HG02678 (cell line): ENCODE data around the gene ARHGAP6.

Experiments
- ATAC-seq: cut with Tn5 transposase; IDR thresholded peaks from one replicate; pipeline ENCODE4 v1.9.1; 2021; ENCODE audit warnings: mild to moderate bottlenecking, moderate library complexity; ENCODE audit not compliant: unreplicated experiment

ARHGAP6 gene

DNA sequence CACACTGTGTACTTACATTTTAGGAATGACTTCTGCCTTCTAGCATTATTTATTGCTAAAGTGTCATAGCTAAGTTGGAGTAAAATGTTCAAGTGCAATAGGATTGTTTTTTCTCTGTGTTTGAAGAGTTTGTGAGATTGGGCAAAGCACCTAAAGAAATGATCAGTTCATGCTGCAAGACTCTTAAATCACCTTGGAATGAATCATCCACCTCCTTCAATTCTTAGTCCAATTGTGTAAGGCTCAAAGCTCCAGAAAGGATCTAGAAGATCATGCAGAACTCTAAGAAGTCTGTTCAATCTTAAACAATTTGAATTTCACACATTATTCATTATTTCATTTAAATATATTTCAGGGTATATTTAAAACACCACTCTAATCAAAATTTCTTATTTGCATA, 235.4 kb downstream of the ARHGAP6 start:
- no peak for ATAC-seq

DNA sequence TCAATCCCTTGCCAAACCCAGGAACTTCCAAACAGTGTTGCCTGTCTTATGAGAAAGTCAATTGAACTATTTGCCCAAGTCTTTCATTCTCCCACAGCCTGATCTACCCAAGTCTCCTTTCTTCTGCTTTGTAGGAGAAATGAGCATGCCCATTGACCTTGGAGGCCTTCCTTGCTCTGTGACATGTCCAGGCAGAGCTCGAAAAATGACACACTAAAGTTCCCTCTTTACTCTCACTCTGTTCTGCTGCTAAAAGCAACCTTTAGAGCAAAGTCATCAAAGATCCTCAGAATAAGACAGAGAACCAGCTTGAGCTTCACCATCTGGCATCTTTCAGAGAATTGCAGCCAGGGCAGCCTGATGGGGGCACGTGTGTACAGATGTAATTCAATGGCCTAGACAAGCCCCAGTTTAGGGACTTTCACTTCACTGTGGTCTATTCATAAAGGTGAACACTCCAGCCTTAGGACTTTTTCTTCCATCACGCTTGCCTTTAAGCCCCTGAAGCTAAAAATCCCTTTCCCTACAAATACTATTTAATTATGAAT, 236.1 kb downstream of the ARHGAP6 start:
- ATAC-seq, result no peak

DNA sequence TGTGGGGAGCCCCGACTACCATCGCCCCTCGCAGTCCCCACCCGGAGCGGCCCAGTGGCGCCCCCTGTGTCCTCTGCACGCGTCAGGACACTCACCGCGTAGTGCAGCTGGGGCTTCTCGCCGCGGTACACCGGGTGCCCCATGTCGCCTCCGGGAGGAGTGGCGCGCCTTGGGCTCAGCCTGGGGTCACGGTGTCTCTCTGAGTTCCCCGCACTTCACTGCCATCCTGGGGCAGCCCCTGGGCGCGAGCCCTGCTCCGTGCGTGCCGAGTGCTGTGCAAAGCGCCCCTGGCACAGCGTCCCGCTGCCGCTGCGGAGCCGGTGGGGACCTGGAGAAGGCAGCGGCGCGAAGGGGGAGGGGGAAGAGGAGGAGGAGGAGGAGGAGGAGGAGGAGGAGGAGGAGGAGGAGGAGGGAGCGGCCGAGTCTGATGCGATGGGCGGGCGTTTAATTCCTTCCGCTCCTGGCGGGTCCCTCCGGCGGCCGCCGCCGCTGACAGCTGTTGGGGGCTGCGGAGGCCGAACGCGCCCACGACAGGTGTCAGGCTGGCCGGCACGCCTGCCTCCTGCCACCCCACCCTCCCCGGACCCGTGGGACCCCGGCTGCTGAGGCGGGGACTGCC, 238.2 kb downstream of the ARHGAP6 start:
- peak; percentile 34 for ATAC-seq

DNA sequence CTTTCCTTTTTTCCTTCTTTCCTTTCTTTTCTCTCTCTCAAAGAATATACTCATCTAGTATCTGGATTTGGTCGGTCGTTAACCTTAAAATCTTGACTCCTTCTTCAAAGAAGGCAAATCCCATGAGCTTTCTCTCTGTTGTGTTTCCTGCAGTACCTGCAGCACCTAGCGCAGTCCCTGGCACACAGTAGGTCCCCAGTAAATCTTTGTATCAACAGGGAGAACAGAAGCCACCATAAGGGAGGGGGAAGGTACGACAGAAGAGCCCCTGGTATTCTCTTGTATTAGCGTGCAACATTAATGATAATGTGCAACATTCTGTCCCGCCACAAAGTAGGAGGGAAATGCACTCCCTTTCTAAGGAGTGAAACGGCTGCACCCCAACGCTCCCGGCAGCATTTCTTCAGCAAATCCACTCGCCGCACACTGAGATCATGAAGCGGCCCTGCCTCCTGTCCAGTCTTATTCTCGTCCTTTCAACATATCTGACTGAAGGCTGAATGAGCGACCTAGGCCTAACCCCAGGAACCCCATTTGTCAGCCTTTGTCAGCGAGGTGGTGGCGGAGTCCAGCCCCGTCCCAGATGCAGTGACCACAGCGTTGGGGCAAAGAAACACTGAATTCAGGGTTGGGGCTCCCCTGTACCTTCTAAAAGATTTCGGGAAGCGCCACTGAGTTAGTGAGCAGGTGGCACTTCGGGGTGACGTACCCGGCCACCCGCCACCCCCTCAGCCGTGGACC, 238.8 kb downstream of the ARHGAP6 start:
- peak; percentile 4 for ATAC-seq

DNA sequence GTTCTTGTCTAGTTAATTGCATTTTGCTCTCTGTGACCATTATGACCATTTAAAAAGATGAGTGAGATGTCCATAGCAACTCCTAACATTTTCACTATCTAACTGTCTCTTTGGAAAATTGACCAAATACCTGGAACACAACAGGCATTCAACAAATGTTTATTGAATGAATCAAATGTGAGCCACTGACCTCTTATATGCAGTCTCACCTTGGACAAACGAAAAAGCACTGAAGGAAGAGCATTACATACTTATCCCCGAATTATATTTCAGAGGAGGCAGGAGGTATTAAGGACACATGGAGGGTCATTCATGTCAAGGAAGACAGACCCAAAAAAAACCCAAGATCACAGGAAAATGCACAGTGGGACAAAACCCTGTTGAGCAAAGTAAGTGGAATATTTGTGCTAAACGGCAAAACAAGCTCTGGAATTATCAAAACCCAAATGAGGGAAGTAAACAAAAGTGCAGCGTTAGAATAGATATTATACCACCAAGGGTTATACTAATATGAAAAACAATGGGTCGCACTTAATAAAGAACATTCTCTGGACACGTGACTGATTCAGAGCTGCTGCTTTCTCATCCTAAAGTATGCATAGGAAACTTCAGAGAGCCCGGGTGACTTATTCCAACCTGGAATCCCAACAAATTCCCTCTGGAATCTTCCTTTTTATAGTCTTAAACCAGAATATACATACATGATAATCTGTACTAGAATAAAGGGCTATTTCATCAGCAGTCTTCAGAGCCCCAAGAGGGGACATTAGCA, 240.6 kb downstream of the ARHGAP6 start:
- no peak for ATAC-seq

DNA sequence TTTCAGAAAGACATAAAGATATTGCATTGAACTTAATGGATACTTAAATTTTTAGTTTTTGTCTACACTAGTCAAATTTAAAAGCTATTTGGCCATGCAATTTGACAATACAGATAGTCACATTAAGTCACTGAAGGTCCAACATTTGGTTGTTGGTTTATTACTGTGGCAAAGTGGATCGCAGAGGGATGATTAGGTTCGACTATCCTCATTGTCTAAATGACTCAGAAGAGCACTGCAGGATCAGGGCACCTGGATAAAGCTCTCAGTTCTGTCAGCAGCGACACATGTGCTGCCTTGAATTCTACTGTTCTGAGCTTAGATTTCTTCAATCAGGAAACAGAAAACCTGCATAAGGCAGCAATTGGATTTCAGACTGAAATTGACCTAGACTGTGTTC, 241.8 kb downstream of the ARHGAP6 start:
- no peak for ATAC-seq

DNA sequence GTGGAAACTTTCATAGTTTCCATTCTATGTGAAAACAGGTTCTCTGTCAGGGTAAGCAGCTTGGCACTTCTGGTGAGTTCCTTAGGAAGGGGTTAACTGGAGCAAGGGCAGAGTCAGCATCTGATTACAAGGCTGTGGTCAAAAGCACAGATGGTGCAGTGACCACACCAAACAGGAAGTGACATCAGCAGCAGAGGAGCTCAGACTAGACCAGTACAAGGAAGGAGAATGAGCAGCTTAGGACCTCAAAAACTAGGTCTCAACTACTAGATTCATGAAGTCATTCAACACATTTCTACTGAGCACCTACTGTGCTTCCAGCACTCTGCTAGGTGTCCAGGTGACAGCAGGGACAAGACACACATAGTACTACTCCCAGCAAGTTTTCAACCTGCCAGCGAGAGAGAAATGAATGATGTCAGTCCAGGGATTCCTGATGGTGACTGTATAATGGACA, 242.3 kb downstream of the ARHGAP6 start:
- ATAC-seq, result peak; percentile 94

DNA sequence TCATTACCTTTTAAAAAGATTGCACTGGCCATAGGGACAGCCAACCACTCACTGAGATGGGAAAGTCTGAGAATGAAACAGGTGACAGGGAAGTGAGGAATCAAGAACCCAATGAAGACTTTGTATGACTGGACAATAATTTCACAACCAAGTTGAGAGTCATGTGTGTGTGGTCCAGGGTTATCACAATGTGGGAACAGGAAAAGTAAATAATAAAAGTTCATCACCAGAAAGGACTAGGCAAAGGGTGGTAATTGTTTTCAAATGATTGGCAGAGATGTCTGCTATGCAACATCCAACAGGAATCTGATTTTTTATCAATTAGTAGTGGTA, 243.2 kb downstream of the ARHGAP6 start:
- no peak for ATAC-seq

DNA sequence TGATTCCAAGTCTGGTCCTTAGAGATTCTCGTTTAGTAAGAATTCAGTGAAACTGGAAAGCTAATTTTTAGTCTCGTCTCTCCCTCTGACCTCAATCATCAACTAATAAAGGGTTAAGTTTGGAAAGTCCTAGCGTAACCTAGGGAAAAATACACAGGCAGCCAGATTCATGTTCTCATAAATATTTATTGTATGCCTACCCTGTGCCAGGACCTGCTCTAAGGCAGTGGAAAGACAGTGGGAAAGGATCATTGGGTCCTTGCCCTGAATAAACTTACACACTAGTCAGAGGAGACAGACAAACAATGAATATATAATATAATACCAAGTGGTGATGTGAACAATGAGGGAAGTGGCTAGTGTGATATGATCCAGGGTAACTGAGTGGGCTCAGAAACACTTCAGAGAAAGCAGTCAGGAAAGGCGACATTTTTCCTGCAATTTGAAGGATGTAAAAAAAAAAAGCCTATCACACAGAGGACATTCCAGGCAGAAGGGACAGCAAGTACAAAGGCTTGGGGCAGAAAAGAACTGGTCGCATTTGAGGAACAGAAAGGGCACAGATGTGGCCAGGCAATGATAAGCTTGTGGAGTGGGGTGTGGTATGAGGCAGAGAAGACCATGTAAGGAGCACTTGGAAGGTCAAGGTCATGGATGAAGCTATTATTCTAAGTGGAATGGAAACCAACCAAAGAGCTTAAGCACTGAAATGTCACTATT, 243.8 kb downstream of the ARHGAP6 start:
- no peak for ATAC-seq

DNA sequence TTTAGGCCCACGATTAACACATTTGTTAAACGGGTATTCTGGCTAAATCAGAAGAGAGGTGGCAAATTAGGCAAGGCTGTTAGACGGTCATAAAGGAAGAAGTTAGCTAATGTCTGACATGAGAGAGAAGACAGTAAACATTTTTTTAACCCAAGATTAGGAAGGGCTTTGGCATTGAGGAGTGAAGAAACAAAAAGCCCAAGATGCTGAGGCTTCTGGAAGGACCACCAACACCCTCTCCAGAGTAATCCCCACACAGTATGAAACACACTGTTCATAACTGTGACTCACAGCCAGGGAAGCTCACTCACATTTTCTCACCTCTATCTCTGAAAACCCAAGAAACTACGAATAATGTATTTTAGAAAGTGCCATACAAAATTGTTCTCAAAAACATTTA, 244.9 kb downstream of the ARHGAP6 start:
- no peak for ATAC-seq

DNA sequence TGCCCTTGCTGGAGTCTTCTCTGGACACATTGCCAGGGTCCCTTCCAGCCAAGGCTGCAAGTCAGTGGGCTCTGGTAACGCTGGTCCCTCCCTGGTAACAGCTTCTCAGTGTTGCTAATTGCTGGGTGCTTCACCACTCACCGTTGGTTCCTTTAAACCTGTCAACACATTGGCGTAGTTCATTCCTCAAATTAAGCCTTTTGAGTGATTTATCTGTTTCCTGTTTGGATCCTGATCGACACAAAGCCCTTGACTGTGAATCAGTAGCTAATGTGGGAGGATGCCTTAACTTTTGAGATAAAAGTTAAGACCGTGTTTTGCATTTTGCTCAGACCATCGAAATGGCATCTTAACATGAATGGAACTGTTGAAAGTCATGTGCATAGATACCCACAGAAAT, 246.6 kb downstream of the ARHGAP6 start:
- ATAC-seq, result no peak

DNA sequence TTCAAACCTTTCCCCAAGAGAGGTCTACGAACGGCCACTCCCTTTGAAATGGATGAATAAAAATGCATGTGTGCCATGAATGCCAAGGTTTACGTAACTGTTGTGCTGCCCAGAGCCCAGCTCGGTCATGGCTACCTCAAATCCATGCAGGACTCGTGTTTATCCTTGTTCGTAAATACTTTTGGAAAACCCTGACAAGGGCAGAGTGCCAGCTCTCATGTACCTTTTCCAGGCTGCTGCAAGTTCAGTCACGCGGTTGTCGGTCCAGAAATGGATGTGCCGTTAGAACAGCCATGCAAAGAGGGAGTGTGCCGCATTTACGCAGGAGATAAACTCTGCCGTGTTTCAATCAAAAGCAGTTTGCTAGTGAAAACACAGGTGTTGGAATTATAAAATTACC, 249.1 kb downstream of the ARHGAP6 start:
- ATAC-seq, result no peak

DNA sequence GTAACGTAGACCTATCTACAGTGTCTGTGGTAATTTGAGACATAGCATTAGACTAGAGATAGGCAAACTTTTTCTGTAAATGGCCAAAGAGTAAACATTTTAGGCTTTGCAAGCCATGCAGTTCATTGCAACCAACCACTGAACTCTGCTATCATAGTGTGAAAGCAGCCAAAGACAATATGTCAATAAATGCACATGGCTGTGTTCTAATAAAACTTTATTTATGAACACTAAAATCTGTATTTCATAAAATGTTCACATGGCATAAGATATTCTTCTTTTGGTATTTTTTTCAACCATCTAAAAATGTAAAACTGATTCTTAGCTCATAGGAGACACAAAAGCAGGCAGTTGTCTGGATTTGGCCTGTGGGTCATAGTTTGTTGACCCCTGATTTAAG, 251.6 kb downstream of the ARHGAP6 start:
- ATAC-seq, result no peak

DNA sequence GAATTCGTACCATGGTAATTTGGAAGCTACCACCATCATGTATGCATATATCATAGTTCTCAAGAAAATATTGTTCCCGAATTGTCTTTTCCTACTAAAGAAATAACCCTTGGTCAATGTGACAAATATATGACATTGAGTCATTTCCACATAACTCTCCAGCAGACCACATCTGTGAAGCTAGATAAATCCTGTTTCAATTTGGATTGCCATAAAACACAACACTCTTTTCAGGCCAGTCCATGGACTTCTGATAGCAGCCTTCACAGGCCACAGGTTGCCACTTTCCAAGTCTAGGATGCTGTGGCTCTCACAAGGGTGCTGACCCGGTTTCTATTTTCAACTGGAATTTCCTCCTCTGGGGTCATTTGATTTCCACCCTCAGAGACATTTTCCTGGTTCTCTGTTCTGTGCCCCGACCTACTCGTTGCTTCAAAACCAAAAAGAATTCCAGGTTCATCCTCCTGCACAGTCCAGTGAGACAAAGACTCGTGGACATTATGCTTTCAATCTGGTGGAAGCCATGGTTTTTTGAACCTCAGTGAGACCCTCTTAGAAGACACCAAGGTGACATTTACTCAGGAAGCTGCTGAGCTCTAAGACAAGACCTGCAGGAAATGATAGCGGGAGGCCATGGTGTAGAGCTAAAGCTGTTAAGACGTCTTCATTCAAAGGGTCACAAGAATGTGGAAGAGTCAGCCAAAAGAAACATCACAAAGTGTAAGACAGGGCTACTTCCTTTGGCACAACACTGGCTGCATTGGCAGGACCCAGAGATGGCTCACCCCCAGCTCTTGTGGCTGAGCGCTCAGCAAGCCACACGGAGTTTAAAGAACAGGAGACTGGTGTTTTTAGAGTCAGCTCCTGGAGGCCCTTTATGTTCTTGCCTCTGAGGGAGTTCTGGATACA, 252.8 kb downstream of the ARHGAP6 start:
- no peak for ATAC-seq

DNA sequence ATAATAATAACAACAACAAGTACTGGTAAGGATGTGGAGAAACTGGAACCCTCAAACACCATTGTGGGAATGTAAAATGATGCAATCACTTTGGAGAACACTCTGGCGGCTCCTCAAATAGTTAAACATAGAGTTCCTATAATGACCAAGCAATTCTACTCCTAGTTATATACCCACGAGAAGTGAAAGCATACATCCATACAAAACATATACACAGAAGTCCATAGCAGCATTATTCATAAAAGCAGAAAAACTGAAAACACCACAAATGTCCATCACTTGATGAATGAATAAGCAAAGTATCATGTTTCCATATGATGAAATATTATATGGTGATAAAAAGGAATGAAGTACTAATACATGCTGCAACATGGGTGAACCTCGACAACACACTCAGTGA, 255.8 kb downstream of the ARHGAP6 start:
- ATAC-seq, result no peak

DNA sequence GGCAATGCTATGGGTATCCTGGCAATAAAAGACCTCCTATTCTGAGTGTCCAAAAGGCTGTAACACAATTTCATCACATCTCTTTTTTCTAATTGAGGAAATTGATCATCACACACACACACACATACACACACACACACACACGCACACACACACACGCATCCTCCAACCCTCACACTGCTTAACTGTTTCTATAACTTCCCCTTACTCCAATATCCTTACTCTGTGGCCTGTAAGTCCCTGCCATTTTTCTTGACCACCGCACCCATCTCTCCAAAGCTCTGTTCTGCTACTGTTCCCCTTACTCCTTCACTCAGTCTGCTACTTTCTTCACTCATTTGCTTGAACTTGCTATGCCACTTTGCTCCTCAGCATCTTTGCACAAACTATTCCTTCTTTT, 256.9 kb downstream of the ARHGAP6 start:
- ATAC-seq, result no peak

DNA sequence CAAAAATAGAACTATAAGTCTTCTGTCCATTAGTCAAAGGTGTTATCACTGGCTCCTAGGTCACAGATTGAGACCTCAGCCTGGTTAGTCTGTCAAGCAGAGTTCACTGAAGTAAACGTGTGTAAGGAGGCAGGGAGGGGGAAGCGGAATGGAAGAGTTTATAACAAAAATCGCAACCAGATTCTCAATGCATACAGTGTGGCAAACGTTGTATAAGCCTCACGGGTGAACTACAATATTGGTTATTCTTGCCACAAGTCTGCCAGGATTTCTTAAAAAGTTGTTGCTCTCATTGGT, 257.7 kb downstream of the ARHGAP6 start:
- ATAC-seq, result no peak

DNA sequence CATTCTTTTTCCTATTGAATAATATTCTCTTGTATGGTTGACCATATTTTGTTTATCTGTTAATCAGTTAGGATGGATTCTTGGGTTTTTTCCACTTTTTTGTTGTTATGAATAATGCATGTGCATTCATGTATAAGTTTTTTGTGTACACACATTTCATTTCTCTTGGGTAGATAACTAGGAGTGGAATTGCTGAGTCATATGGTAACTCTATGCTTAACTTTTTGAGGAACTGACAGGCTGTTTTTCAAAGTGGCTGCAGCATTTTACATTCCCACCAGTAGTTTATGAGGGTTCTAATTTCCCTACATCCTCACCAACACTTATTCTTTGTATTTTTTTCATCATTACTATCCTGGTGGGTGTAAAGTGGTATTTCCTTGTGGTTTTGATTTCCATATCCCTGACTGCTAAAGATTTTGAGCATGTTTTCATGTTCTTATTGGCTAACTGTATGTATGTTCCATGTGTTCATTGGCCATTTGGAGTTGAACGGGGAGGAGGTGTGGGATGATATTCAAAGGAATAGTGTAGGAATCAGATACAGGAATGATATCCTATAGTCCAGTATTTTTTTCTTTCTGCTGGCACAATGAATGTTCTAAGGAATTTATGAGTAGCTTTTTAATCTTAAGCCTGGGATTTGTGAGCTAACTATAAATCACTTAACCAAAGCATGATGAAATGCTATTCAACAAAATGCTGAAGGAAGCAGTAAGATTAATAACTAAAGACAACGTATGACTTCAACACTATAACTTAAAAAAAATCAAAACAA, 258.2 kb downstream of the ARHGAP6 start:
- ATAC-seq, result no peak

DNA sequence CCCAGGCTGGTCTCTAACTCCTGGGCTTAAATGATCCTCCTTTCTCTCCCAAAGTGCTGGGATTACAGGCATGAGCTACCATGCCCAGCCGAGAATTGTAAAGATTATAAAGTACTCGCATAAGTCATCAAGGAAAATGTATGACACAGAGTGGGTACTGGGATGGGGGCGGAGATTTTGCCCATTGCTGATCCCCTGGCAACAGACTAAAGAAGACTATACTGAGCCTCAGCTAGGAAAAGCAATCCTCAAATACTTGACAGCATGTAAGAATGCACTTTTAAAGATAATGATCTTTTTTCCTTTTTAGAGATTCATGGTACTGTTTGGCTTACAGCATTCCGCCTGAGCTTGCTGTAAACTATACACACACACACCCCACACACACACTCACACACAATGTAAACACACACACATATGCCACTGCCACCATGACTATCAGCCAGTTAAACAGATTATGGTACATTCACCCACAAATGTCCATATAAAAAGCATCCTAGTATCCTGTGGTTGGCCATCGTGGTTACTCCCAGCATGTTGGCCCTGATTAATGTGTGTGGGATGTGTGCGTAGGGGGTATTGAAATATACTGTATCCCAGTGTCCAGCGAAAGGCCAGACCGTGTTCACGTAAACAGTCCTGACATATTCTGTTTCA, 259.5 kb downstream of the ARHGAP6 start:
- no peak for ATAC-seq
